Thyroid gland (tissue), 4 donors: ENCODE measurements around the gene NOS1AP.

ENCODE experiments used
- CTCF ChIP-seq, 6 experiments: fragments of 200-600 bp in 3 of 6; fragments of 450-650 bp in 3 of 6; sonication (generic) in 3 of 6; IDR thresholded peaks; one replicate each; pipeline ENCODE4 v1.5.1; 2016 to 2019; ENCODE audit warnings: antibody characterized with exemption in 6 of 6, mild to moderate bottlenecking in 2 of 6, inconsistent platforms in 1 of 6, moderate library complexity in 1 of 6
- POLR2A ChIP-seq, 2 donors: fragments of 450-650 bp; IDR thresholded peaks; one replicate each; pipeline ENCODE4 v1.6.1; 2017; ENCODE audit warnings: antibody characterized with exemption in 2 of 2, mild to moderate bottlenecking in 2 of 2, moderate library complexity in 1 of 2

- TF ChIP-seq CTCF (IDR thresholded peaks at IDR 0.05) = no peak
- TF ChIP-seq POLR2A (IDR thresholded peaks at IDR 0.05) = no peak
Observed at GRCh38 chr1:162197615-162198421, 128.3 kb downstream of the NOS1AP start.
